H1 (cell line): Measurements from ENCODE around the gene MAOA.

Experiments
- CEBPB ChIP-seq: IDR thresholded peaks from 2 replicates; pipeline ENCODE4 v1.6.1; 2012; ENCODE audit warnings: low read depth, low read length
- CTCF ChIP-seq, 3 experiments: IDR thresholded peaks; 1 replicate in 2 of 3; 2 replicates in 1 of 3; pipeline versions ENCODE4 v1.5.1 to v1.6.1; 2011; ENCODE audit warnings: low read length in 3 of 3, mild to moderate bottlenecking in 3 of 3, inconsistent platforms in 2 of 3, low read depth in 1 of 3, moderate library complexity in 1 of 3; ENCODE audit not compliant: insufficient read depth in 1 of 3; ENCODE audit errors: control extremely low read depth in 1 of 3
- EP300 ChIP-seq, 2 experiments: IDR thresholded peaks; 1 replicate in 1 of 2; 2 replicates in 1 of 2; pipeline ENCODE4 v1.6.1; 2011 to 2012; ENCODE audit warnings: low read depth in 2 of 2, low read length in 2 of 2, mild to moderate bottlenecking in 2 of 2, borderline replicate concordance in 1 of 2, inconsistent platforms in 1 of 2, moderate library complexity in 1 of 2
- EZH2 ChIP-seq: fragments of 200-600 bp; sonication (generic); IDR thresholded peaks from 2 replicates; pipeline ENCODE4 v1.7.1; 2012; ENCODE audit warnings: low read depth, mild to moderate bottlenecking, moderate library complexity, low read length, inconsistent platforms; ENCODE audit not compliant: severe bottlenecking
- HDAC6 ChIP-seq: IDR thresholded peaks from one replicate; pipeline ENCODE4 v1.7.1; 2012; ENCODE audit warnings: low read depth, mild to moderate bottlenecking, inconsistent platforms, low read length, moderate library complexity
- JUN ChIP-seq: IDR thresholded peaks from 2 replicates; pipeline ENCODE4 v1.6.1; 2011; ENCODE audit warnings: low read depth, mild to moderate bottlenecking, improper control_type of control experiment, low read length
- JUND ChIP-seq: IDR thresholded peaks from 2 replicates; pipeline ENCODE4 v1.6.1; 2011; ENCODE audit warnings: mild to moderate bottlenecking, improper control_type of control experiment, low read length
- POLR2A ChIP-seq, 2 experiments: IDR thresholded peaks; 1 replicate in 1 of 2; 2 replicates in 1 of 2; pipeline ENCODE4 v1.6.1; 2011; ENCODE audit warnings: low read depth in 2 of 2, low read length in 2 of 2, mild to moderate bottlenecking in 2 of 2; ENCODE audit errors: control extremely low read depth in 1 of 2
- RAD21 ChIP-seq, 2 experiments: IDR thresholded peaks in 1 of 2; conservative IDR thresholded peaks in 1 of 2; 2 replicates each; pipeline ENCODE4 v1.6.1; 2011; ENCODE audit warnings: low read depth in 2 of 2, low read length in 2 of 2, improper control_type of control experiment in 1 of 2, inconsistent platforms in 1 of 2, mild to moderate bottlenecking in 1 of 2, moderate library complexity in 1 of 2
- RBBP5 ChIP-seq: IDR thresholded peaks from 2 replicates; pipeline ENCODE4 v1.7.1; 2012; ENCODE audit warnings: low read depth, mild to moderate bottlenecking, inconsistent platforms, low read length, moderate library complexity, borderline replicate concordance
- SIX5 ChIP-seq: IDR thresholded peaks from 2 replicates; pipeline ENCODE4 v1.6.1; 2011; ENCODE audit warnings: mild to moderate bottlenecking, low read depth, low read length
- SP1 ChIP-seq: IDR thresholded peaks from 2 replicates; pipeline ENCODE4 v1.6.1; 2011; ENCODE audit warnings: low read depth, low read length
- SP2 ChIP-seq: IDR thresholded peaks from 2 replicates; pipeline ENCODE4 v1.6.1; 2012; ENCODE audit warnings: mild to moderate bottlenecking, low read length, inconsistent platforms

GRCh38 chrX:43664708-43665107 is 8.6 kb downstream of the MAOA start:
- TF ChIP-seq EZH2 (no peak), JUN (no peak), JUND (no peak), HDAC6 (no peak), CTCF (IDR thresholded peaks at IDR 0.05; ENCODE audit: control extremely low read depth in 1 of 3, insufficient read depth in 1 of 3, low read depth in 1 of 3, low read length in 3 of 3) (no peak), RAD21 (IDR thresholded peaks at IDR 0.05 in 1 of 2, conservative IDR thresholded peaks at IDR 0.05 in 1 of 2; ENCODE audit: low read depth in 2 of 2, low read length in 2 of 2) (no peak), SP1 (no peak), POLR2A (IDR thresholded peaks at IDR 0.05; ENCODE audit: control extremely low read depth in 1 of 2, low read depth in 2 of 2, low read length in 2 of 2) (no peak), CEBPB (no peak), EP300 (IDR thresholded peaks at IDR 0.05; ENCODE audit: borderline replicate concordance in 1 of 2, low read depth in 2 of 2, low read length in 2 of 2) (no peak), SIX5 (no peak), SP2 (no peak), RBBP5 (no peak)
